ENCODE results near the gene FAM20B. TPM values are rescaled to one million over a fixed set of nuclear protein-coding genes. Genes with fewer than 3 reads are reported as not detected.

Gene FAM20B
- total and polyA plus RNA-seq, 2 of the 8 experiments (the other 6 are each of a cell fraction or from before 2014, with no cell fraction given), result 8.3 to 36.6 TPM

DNA sequence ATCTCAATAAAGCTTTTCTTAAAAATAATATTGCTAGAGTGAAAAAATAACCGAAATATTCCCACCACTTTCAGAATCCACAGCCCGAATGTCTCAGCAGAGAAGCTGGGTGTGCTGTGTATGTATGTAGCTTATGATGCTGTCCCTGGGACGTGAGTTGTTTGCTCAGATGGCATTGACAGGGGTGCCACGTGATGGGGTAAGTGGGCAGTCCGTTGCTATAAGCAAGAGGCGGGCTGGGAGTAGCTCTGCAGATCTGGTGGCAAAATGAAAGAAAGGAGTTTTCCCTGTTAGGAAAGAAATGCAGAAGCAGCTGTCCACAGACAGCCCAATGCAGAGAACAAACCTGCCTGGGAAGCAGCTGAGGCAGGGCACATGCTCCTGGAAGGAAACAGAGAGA, 3.8 kb upstream of the FAM20B start:
- Histone ChIP-seq H4K91ac (replicated peaks; ENCODE audit: insufficient read length, low read length) (no peak overlapping the region), H3K36me3 (ENCODE audit: control insufficient read depth in 2 of 4, insufficient read depth in 4 of 4, low read length in 3 of 4) (no peaks in the 10 kb centered on the region), H3K56ac (replicated peaks; ENCODE audit: insufficient read length, low read depth, low read length) (no peak overlapping the region), H3K9me3 (ENCODE audit: insufficient read depth in 2 of 2, low read depth in 1 of 2, low read length in 1 of 2) (no peaks in the 10 kb centered on the region), H3K23me2 (ENCODE audit: low read depth, low read length) (peaks cover 3% of the 10 kb centered on the region; the same call in 1 of the 2 replicates), H3K18ac (ENCODE audit: extremely low read depth, low read length) (no peak overlapping the region), H3K4me1 (replicated peaks in 1 of 4; ENCODE audit: control insufficient read depth in 3 of 4, insufficient read depth in 4 of 4, low read length in 3 of 4) (no peaks in the 10 kb centered on the region), H3K9ac (replicated peaks in 1 of 4; ENCODE audit: extremely low read depth in 1 of 4, low read depth in 3 of 4, low read length in 3 of 4) (no peak overlapping the region), H4K5ac (ENCODE audit: insufficient read length, low read depth, low read length) (no peak overlapping the region), H3K27me3 (replicated peaks in 1 of 4; ENCODE audit: control insufficient read depth in 3 of 4, extremely low read depth in 1 of 4, insufficient read depth in 3 of 4, low read length in 3 of 4) (no peaks in the 10 kb centered on the region), H4K8ac (ENCODE audit: extremely low read depth, insufficient read depth, low read length) (no peak overlapping the region), H2AFZ (ENCODE audit: low read length) (no peak overlapping the region), H3K27ac (ENCODE audit: low read depth, low read length) (no peak overlapping the region), H3K79me1 (ENCODE audit: low read depth, low read length) (no peaks in the 10 kb centered on the region), H2BK20ac (ENCODE audit: low read length) (no peak overlapping the region), H3K14ac (ENCODE audit: insufficient read length) (no peak overlapping the region), H2BK12ac (ENCODE audit: low read depth, low read length) (no peak overlapping the region), H3K4ac (replicated peaks; ENCODE audit: insufficient read length, low read depth, low read length) (no peak overlapping the region), H3K4me2 (ENCODE audit: insufficient read depth in 1 of 2, low read depth in 2 of 2, low read length in 2 of 2) (no peak overlapping the region), H4K20me1 (replicated peaks in 1 of 2; ENCODE audit: control insufficient read depth in 1 of 2, insufficient read depth in 2 of 2, low read length in 2 of 2) (no peaks in the 10 kb centered on the region), H3K4me3 (ENCODE audit: extremely low read depth in 1 of 4, insufficient read depth in 2 of 4, low read depth in 3 of 4, low read length in 4 of 4) (no peak overlapping the region), H3K79me2 (ENCODE audit: control insufficient read depth in 1 of 2, insufficient read depth in 2 of 2, low read length in 2 of 2) (peaks cover 0 to 3% of the 10 kb centered on the region in 2 experiments; a peak in 2 of 4 replicates), H2BK120ac (replicated peaks; ENCODE audit: low read depth, low read length) (no peak overlapping the region), H2BK5ac (ENCODE audit: low read depth, low read length) (no peak overlapping the region), H2BK15ac (ENCODE audit: low read length) (0 out of 2 replicates have a peak overlapping the region, but pooled peaks have one; percentile 23), H2AK5ac (ENCODE audit: low read depth, low read length) (no peak overlapping the region), H3K23ac (ENCODE audit: insufficient read length) (no peak overlapping the region)
- WGBS, 2 experiments (ENCODE audit: extremely low coverage in 1 of 2, insufficient coverage in 1 of 2, insufficient read length in 1 of 2, insufficient replicate concordance in 2 of 2, low coverage in 1 of 2, low lambda C conversion rate in 2 of 2, missing lambda C conversion rate in 1 of 2), result 67% methylated on average over 6 of the region's 6 CpGs; no CpG with 5 or more reads in 1 of the 2 experiments
- CTCF ChIA-PET (ENCODE audit: partially characterized antibody), result interaction anchor here (0.8 to 2.5 kb wide), 3 partner anchors 19 to 172 kb away, joined by 3 to 14 read pairs (median 5); no protein-coding TSS in a partner anchor
- FAIRE-seq (no peak), DNase-seq (ENCODE audit: low read depth in 1 of 2, low spot score in 2 of 2) (no peak)
- POLR2A ChIA-PET (ENCODE audit: partially characterized antibody), result interaction anchor here (0.6 kb wide), 1 partner anchor 37 kb away, joined by 3 read pairs; no protein-coding TSS in a partner anchor
- TF ChIP-seq SIN3A (conservative IDR thresholded peaks at IDR 0.05 in 1 of 2, IDR thresholded peaks at IDR 0.05 in 1 of 2; ENCODE audit: low read depth in 1 of 2, low read length in 2 of 2) (no peak), BRCA1 (IDR thresholded peaks at IDR 0.05; ENCODE audit: low read depth, low read length) (no peak), BACH1 (IDR thresholded peaks at IDR 0.05; ENCODE audit: low read length) (no peak), NRF1 (IDR thresholded peaks at IDR 0.05; ENCODE audit: low read depth, low read length) (no peak), RXRA (IDR thresholded peaks at IDR 0.05; ENCODE audit: insufficient read depth, low read depth, low read length) (no peak), CHD1 (IDR thresholded peaks at IDR 0.05; ENCODE audit: low read depth, low read length) (no peak), SP1 (IDR thresholded peaks at IDR 0.05; ENCODE audit: low read depth, low read length) (no peak), SIRT6 (IDR thresholded peaks at IDR 0.05; ENCODE audit: low read length) (no peak), JUN (IDR thresholded peaks at IDR 0.05; ENCODE audit: low read depth, low read length) (no peak), RNF2 (IDR thresholded peaks at IDR 0.05; ENCODE audit: borderline replicate concordance, low read depth, low read length, missing control alignments, poor library complexity, severe bottlenecking) (no peak), TEAD4 (IDR thresholded peaks at IDR 0.05; ENCODE audit: low read depth, low read length) (no peak), SIX5 (IDR thresholded peaks at IDR 0.05; ENCODE audit: low read depth, low read length) (no peak), TAF7 (optimal IDR thresholded peaks at IDR 0.05; ENCODE audit: borderline replicate concordance, low read depth, low read length) (no peak)
- TF ChIP-seq, protein P1, sequence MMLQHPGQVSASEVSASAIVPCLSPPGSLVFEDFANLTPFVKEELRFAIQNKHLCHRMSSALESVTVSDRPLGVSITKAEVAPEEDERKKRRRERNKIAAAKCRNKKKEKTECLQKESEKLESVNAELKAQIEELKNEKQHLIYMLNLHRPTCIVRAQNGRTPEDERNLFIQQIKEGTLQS (IDR thresholded peaks at IDR 0.05; ENCODE audit: insufficient read depth, low read depth, low read length), result no peak
